Mucosa of descending colon (tissue), 3 donors: ENCODE data around the gene HOXA3. TPM values are rescaled to one million over a fixed set of nuclear protein-coding genes. Genes with fewer than 3 reads are reported as not detected.
A peak's percentile ranks its signal among the peaks of the same experiment; 100 is the strongest.

ENCODE experiments used
- ATAC-seq: fragments of 200-7000 bp; cut with Tn5 transposase; one replicate; pipeline ENCODE4 v1.9.1; 2020; ENCODE audit warnings: mild to moderate bottlenecking, moderate library complexity
- DNase-seq, 3 donors: peaks; one replicate each; pipeline ENCODE4 v3.0.0-alpha.2; 2020
- H3K36me3 ChIP-seq: fragments of 200-600 bp; one replicate; pipeline ENCODE4 v1.8.0; 2021; ENCODE audit warnings: low read depth, mild to moderate bottlenecking
- H3K4me1 ChIP-seq: fragments of 200-600 bp; one replicate; pipeline ENCODE4 v1.8.0; 2021; ENCODE audit warnings: low read depth, mild to moderate bottlenecking
- H3K4me3 ChIP-seq: fragments of 200-600 bp; one replicate; pipeline ENCODE4 v1.8.0; 2021; ENCODE audit warnings: mild to moderate bottlenecking
- H3K9me3 ChIP-seq: fragments of 200-600 bp; one replicate; pipeline ENCODE4 v1.8.0; 2021; ENCODE audit warnings: mild to moderate bottlenecking
- CTCF ChIP-seq: fragments of 200-600 bp; IDR thresholded peaks from one replicate; pipeline ENCODE4 v1.8.0; 2022; ENCODE audit warnings: antibody characterized with exemption, mild to moderate bottlenecking
- intact Hi-C, 2 donors: fragments of 100-400 bp; cut with DNase I in 1 of 2; cut with micrococcal nuclease in 1 of 2; formaldehyde crosslinking; loops; one replicate each; pipeline versions ENCODE4 v1.11.0 to v1.11.1; 2022; cut with DNase I, micrococcal nuclease
- total RNA-seq, 3 donors: library from RNA; stranded (reverse); fragmentation: NEBNext Ultra II Directional in 2 of 3; extraction: Animal tissue kit (Norgen Biotek cat#: 25700) in 2 of 3; gene quantifications; one replicate each; pipeline versions ENCODE4 v1.2.1 to v1.2.4, GENCODE V29; 2021 to 2023
- donor health status: DM: no; HTN: no; CAD: no; lungs with moderate emphysema.
- donor health status: DM: no; HTN: no; CAD: no.
- donor health status: DM: no; HTN: yes; CAD: no.

HOXA3 gene
- total RNA-seq, 3 donors from 2014 or later: 19.9 to 38.1 (median 20.5) TPM

DNA sequence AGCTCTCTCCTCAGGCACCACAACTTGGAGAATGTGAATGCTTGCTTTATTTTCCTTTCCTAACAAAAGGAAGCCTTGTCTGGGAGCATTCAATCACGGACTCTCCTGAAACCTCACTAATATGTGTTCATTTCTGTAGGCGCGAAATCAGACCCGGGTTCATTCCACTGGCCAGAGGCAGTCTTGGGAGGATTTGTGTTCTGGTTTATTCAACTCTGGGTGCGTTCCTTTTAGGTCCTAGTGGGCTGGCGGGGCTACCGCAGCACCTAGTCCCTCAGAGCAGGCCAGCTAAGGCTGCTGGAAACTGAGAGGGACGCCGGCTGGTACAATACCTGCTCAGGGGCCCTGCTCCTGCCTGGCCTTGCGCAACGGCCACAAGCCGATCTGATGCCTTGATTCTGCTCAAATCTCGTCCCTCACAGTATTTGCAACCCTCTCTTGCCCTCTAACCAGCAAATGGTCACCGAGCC, 29.3 kb downstream of the HOXA3 start:
- H3K4me1 ChIP-seq: peaks cover 82% of the 10 kb centered on the region

GRCh38 chr7:27122077-27122910, 30.1 kb downstream of the HOXA3 start:
- Histone ChIP-seq H3K36me3 (no peaks in the 10 kb centered on the region), H3K9me3 (no peaks in the 10 kb centered on the region), H3K4me1 (peaks cover 82% of the 10 kb centered on the region), H3K4me3 (no peak overlapping the region)
- TF ChIP-seq CTCF: no peak
- intact Hi-C loops: no loop called here
- DNase-seq: peak; percentile 83 to 90 (median 86)
- ATAC-seq: peak; percentile 81

More for the DNA sequence above, 29.3 kb downstream of the HOXA3 start:
- no peaks in the 10 kb centered on the region for H3K36me3 ChIP-seq
- intact Hi-C loops: no loop called here
- DNase-seq (peak in 1 of 3 donors; percentile 24), ATAC-seq (peak; percentile 29)
- no peak for TF ChIP-seq CTCF
- no peaks in the 10 kb centered on the region for H3K9me3 ChIP-seq
- no peak overlapping the region for H3K4me3 ChIP-seq

GRCh38 chr7:27121684-27122076, 30.7 kb downstream of the HOXA3 start:
- no peaks in the 10 kb centered on the region for H3K9me3 ChIP-seq
- no peak for TF ChIP-seq CTCF
- no peaks in the 10 kb centered on the region for H3K36me3 ChIP-seq
- ATAC-seq (no peak), DNase-seq (peak in 1 of 3 donors; percentile 54)
- H3K4me1 ChIP-seq: peaks cover 81% of the 10 kb centered on the region
- intact Hi-C loops: no loop called here
- no peak overlapping the region for H3K4me3 ChIP-seq

- Histone ChIP-seq H3K9me3 (no peaks in the 10 kb centered on the region), H3K4me3 (no peak overlapping the region), H3K4me1 (peaks cover 63% of the 10 kb centered on the region), H3K36me3 (no peaks in the 10 kb centered on the region)
- ATAC-seq: no peak
- DNase-seq: peak in 1 of 3 donors; percentile 2
- intact Hi-C loops: no loop called here
- TF ChIP-seq CTCF: no peak
These were observed 32.9 kb downstream of the HOXA3 start for GRCh38 chr7:27119412-27119911.

DNA sequence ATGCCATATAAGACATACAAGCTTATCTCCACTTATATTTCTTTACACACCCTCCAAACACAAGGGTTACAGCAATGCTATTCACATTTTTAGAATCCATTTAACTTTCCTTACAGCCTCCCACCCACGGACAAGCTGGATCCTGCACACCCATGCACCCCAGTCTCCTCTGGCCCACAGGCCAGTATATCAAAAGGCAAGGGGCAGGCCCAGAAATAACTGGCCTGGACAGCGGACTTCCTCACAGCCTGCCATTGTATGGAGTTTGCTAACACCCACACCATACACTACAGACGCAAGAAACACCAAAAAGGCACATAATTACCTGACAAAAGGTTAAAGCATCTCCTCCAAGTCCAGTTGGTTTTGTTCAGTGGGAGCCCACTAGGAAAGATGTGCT, 33.8 kb downstream of the HOXA3 start:
- peak in 2 of 3 donors; percentile 17 to 41 for DNase-seq
- TF ChIP-seq CTCF: no peak
- intact Hi-C loops: no loop called here
- H3K4me3 ChIP-seq: no peak overlapping the region
- H3K36me3 ChIP-seq: no peaks in the 10 kb centered on the region
- no peaks in the 10 kb centered on the region for H3K9me3 ChIP-seq
- ATAC-seq: no peak
- H3K4me1 ChIP-seq: peaks cover 57% of the 10 kb centered on the region
